ENCODE results near the gene AGMAT.

DNA sequence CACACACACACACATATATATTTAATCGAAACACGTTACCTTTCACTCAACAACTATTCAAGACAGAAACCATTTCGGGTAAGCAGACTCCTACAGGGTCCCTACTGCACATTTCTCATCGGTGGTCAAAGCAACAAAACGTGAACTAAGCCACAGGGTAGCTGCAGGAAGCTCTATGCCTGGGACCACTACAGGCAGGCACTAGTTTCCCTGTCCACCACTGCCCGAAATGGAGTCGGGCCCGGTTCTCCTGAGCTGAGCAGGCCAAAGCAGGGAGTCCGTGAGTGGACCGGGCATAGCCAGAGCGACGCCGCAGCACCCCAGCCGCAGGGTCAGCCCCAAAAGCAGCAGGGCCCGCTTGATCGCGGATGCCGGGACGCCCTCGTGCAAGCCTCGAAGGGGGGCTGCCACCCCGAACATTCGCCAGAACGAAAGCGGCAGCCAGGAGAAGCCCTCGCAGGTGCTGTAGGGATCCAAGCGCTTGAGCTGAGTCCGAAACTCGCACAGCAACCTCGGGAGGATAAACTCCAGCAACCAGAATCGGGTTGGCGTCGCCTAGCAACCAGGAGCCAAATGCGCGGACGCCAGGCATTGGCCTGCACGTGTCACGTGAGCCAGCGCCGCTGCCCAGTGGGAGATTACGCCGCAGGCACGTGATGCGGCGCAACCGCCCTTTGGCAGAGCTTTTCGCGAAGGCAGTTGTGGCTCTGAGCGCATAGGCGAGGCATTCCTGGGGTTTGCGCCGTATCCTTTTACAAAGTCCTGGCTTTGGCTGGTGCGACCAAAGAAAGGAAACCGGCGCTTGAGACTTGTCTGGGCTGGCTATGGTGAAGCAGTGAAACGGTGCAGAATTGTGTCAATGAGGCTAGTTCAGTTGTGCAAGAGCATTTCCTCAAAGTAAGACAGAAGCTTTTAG lies 18.5 kb upstream of the AGMAT start:
- TF ChIP-seq, protein P1, sequence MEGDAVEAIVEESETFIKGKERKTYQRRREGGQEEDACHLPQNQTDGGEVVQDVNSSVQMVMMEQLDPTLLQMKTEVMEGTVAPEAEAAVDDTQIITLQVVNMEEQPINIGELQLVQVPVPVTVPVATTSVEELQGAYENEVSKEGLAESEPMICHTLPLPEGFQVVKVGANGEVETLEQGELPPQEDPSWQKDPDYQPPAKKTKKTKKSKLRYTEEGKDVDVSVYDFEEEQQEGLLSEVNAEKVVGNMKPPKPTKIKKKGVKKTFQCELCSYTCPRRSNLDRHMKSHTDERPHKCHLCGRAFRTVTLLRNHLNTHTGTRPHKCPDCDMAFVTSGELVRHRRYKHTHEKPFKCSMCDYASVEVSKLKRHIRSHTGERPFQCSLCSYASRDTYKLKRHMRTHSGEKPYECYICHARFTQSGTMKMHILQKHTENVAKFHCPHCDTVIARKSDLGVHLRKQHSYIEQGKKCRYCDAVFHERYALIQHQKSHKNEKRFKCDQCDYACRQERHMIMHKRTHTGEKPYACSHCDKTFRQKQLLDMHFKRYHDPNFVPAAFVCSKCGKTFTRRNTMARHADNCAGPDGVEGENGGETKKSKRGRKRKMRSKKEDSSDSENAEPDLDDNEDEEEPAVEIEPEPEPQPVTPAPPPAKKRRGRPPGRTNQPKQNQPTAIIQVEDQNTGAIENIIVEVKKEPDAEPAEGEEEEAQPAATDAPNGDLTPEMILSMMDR (IDR thresholded peaks at IDR 0.05), result peak in 2 of 5 experiments; percentile 6 to 30
- TF ChIP-seq POLR2A (IDR thresholded peaks at IDR 0.05), result peak; percentile 28 to 55

Measured in tibial nerve (tissue), 3 donors.